ENCODE results near the gene GRB7. TPM values are rescaled to one million over a fixed set of nuclear protein-coding genes. Genes with fewer than 3 reads are reported as not detected.

GRB7 gene
- total RNA-seq, 4 donors from 2014 or later, result 49.4 to 114 (median 72.4) TPM

GRCh38 chr17:39701012-39701783 is 36.5 kb upstream of the GRB7 start:
- Histone ChIP-seq H3K27me3 (no peaks in the 10 kb centered on the region), H3K4me3 (peak overlapping the region; percentile 90), H3K4me1 (peaks cover 67% of the 10 kb centered on the region), H3K9me3 (no peaks in the 10 kb centered on the region), H3K27ac (peak overlapping the region; percentile 92), H3K36me3 (no peaks in the 10 kb centered on the region)
- 34% methylated on average over 10 of the region's 10 CpGs for WGBS
- TF ChIP-seq POLR2AphosphoS5 (IDR thresholded peaks at IDR 0.05) (no peak), EP300 (IDR thresholded peaks at IDR 0.05) (no peak), POLR2A (IDR thresholded peaks at IDR 0.05) (no peak)
- no peak for DNase-seq (ENCODE audit: low spot score in 2 of 2)

- WGBS, result 76% methylated on average over 4 of the region's 4 CpGs
- Histone ChIP-seq H3K4me3 (peak overlapping the region; percentile 90), H3K27me3 (no peaks in the 10 kb centered on the region), H3K36me3 (peaks cover under 1% of the 10 kb centered on the region), H3K27ac (peak overlapping the region; percentile 7), H3K4me1 (peaks cover 74% of the 10 kb centered on the region), H3K9me3 (no peaks in the 10 kb centered on the region)
- no peak for TF ChIP-seq POLR2A (IDR thresholded peaks at IDR 0.05)
- no peak for TF ChIP-seq EP300 (IDR thresholded peaks at IDR 0.05)
- TF ChIP-seq POLR2AphosphoS5 (IDR thresholded peaks at IDR 0.05), result no peak
- TF ChIP-seq CTCF (IDR thresholded peaks at IDR 0.05), result no peak
- DNase-seq (ENCODE audit: low spot score in 2 of 2), result no peak
These were observed 35.8 kb upstream of the GRB7 start for GRCh38 chr17:39701784-39702422.

- H3K4me3 ChIP-seq, result no peak overlapping the region
- H3K27ac ChIP-seq, result peak overlapping the region; percentile 56
- peaks cover 81% of the 10 kb centered on the region for H3K4me1 ChIP-seq
- DNase-seq (ENCODE audit: low spot score in 2 of 2), result no peak
- TF ChIP-seq CTCF (IDR thresholded peaks at IDR 0.05) (no peak), POLR2A (IDR thresholded peaks at IDR 0.05) (no peak), POLR2AphosphoS5 (IDR thresholded peaks at IDR 0.05) (no peak), EP300 (IDR thresholded peaks at IDR 0.05) (no peak)
- H3K27me3 ChIP-seq, result no peaks in the 10 kb centered on the region
- 57% methylated on average over 12 of the region's 12 CpGs for WGBS
- peaks cover 13% of the 10 kb centered on the region for H3K36me3 ChIP-seq
- no peaks in the 10 kb centered on the region for H3K9me3 ChIP-seq
These were observed 34.5 kb upstream of the GRB7 start for GRCh38 chr17:39702901-39703893.

GRCh38 chr17:39703913-39704312 is 33.8 kb upstream of the GRB7 start:
- peaks cover 81% of the 10 kb centered on the region for H3K4me1 ChIP-seq
- TF ChIP-seq POLR2A (IDR thresholded peaks at IDR 0.05) (no peak), CTCF (IDR thresholded peaks at IDR 0.05) (no peak), EP300 (IDR thresholded peaks at IDR 0.05) (no peak), POLR2AphosphoS5 (IDR thresholded peaks at IDR 0.05) (no peak)
- no peak for DNase-seq (ENCODE audit: low spot score in 2 of 2)
- 81% methylated on average over 5 of the region's 5 CpGs for WGBS
- H3K27ac ChIP-seq, result peak overlapping the region; percentile 87
- no peaks in the 10 kb centered on the region for H3K27me3 ChIP-seq
- no peaks in the 10 kb centered on the region for H3K9me3 ChIP-seq
- H3K4me3 ChIP-seq, result no peak overlapping the region
- H3K36me3 ChIP-seq, result peaks cover 20% of the 10 kb centered on the region

- Histone ChIP-seq H3K9me3 (no peaks in the 10 kb centered on the region), H3K4me1 (peaks cover 72% of the 10 kb centered on the region), H3K36me3 (peaks cover 31% of the 10 kb centered on the region), H3K4me3 (peak overlapping the region; percentile 15), H3K27me3 (no peaks in the 10 kb centered on the region), H3K27ac (peak overlapping the region; percentile 87)
- no peak for DNase-seq (ENCODE audit: low spot score in 2 of 2)
- no peak for TF ChIP-seq POLR2A (IDR thresholded peaks at IDR 0.05)
- TF ChIP-seq CTCF (IDR thresholded peaks at IDR 0.05), result peak; percentile 29 to 31
- TF ChIP-seq POLR2AphosphoS5 (IDR thresholded peaks at IDR 0.05), result no peak
- 49% methylated on average over 11 of the region's 11 CpGs for WGBS
These were observed 32.8 kb upstream of the GRB7 start for GRCh38 chr17:39704821-39705551.
